ACHN (cell line): ENCODE data around the gene ARL5A.

ENCODE experiments used
- DNase-seq: peaks from one replicate; pipeline ENCODE4 v3.0.0-alpha.2; 2015
- in situ Hi-C: cut with HindIII; loops from 2 replicates; pipeline ENCODE4 v1.10.0; 2017; ENCODE audit warnings: low sequenced_read_pairs, low pct_ligation_motif_present, low pct_unique_long_range_greater_than_20kb

The ARL5A gene

GRCh38 chr2:151842830-151843690, 14.8 kb upstream of the ARL5A start:
- in situ Hi-C loops, result no loop called here
- DNase-seq, result no peak

- in situ Hi-C loops, result no loop called here
- no peak for DNase-seq
These were observed 12.8 kb upstream of the ARL5A start for GRCh38 chr2:151841047-151841424.

- in situ Hi-C loops, result no loop called here
- DNase-seq, result no peak
These were observed 12.2 kb upstream of the ARL5A start for GRCh38 chr2:151840216-151841046.

- DNase-seq, result no peak
- in situ Hi-C loops, result no loop called here
These were observed 9.7 kb upstream of the ARL5A start for GRCh38 chr2:151837926-151838325.

- DNase-seq, result no peak
- in situ Hi-C loops, result no loop called here
These were observed 5.8 kb upstream of the ARL5A start for GRCh38 chr2:151833984-151834383.

GRCh38 chr2:151830961-151831360, 2.7 kb upstream of the ARL5A start:
- in situ Hi-C loops, result no loop called here
- no peak for DNase-seq

- DNase-seq, result no peak
- in situ Hi-C loops, result no loop called here
These were observed 686 bp upstream of the ARL5A start for GRCh38 chr2:151828890-151829324.

- in situ Hi-C loops, result no loop called here
- peak; percentile 50 for DNase-seq
These were observed 568 bp downstream of the ARL5A start for GRCh38 chr2:151827564-151828142.

- no peak for DNase-seq
- in situ Hi-C loops, result no loop called here
These were observed 1.5 kb downstream of the ARL5A start for GRCh38 chr2:151826737-151827157.

- no peak for DNase-seq
- in situ Hi-C loops, result no loop called here
These were observed 3.3 kb downstream of the ARL5A start for GRCh38 chr2:151824886-151825285.

- no peak for DNase-seq
- in situ Hi-C loops, result no loop called here
These were observed 4.6 kb downstream of the ARL5A start for GRCh38 chr2:151823651-151824050.

- DNase-seq, result no peak
- in situ Hi-C loops, result no loop called here
These were observed 8.3 kb downstream of the ARL5A start for GRCh38 chr2:151819920-151820319.

- DNase-seq, result no peak
- in situ Hi-C loops, result no loop called here
These were observed 10.3 kb downstream of the ARL5A start for GRCh38 chr2:151817929-151818328.

- in situ Hi-C loops, result no loop called here
- DNase-seq, result no peak
These were observed 11.4 kb downstream of the ARL5A start for GRCh38 chr2:151816843-151817242.

- in situ Hi-C loops, result no loop called here
These were observed 12.3 kb downstream of the ARL5A start for GRCh38 chr2:151815821-151816489.

GRCh38 chr2:151810489-151810888, 17.7 kb downstream of the ARL5A start:
- no peak for DNase-seq
- in situ Hi-C loops, result no loop called here

More at GRCh38 chr2:151815821-151816489, 12.3 kb downstream of the ARL5A start:
- no peak for DNase-seq

- in situ Hi-C loops, result no loop called here
- DNase-seq, result no peak
These were observed 19.2 kb downstream of the ARL5A start for GRCh38 chr2:151809073-151809383.

- peak; percentile 46 for DNase-seq
- in situ Hi-C loops, result no loop called here
These were observed 19.8 kb downstream of the ARL5A start for GRCh38 chr2:151808258-151809072.
